Parathyroid adenoma (tissue), 2 donors: Measurements from ENCODE around the gene YAP1.
A peak's percentile ranks its signal among the peaks of the same experiment; 100 is the strongest.

ENCODE experiments used
- H2AFZ ChIP-seq: fragments of 300-600 bp; sonication (generic); one replicate; pipeline ENCODE4 v1.7.0; 2017; ENCODE audit warnings: antibody characterized with exemption, mild to moderate bottlenecking
- H3K27ac ChIP-seq: fragments of 300-600 bp; sonication (generic); one replicate; pipeline ENCODE4 v1.7.0; 2017
- H3K27me3 ChIP-seq: fragments of 300-600 bp; sonication (generic); one replicate; pipeline ENCODE4 v1.7.0; 2017; ENCODE audit warnings: low read length; ENCODE audit not compliant: control insufficient read depth, insufficient read depth
- H3K36me3 ChIP-seq: fragments of 300-600 bp; sonication (generic); one replicate; pipeline ENCODE4 v1.7.0; 2017; ENCODE audit warnings: low read length; ENCODE audit not compliant: control insufficient read depth, insufficient read depth
- H3K4me1 ChIP-seq: fragments of 300-600 bp; sonication (generic); one replicate; pipeline ENCODE4 v1.7.0; 2017; ENCODE audit warnings: control low read depth
- H3K4me2 ChIP-seq: fragments of 300-600 bp; sonication (generic); one replicate; pipeline ENCODE4 v1.7.0; 2017; ENCODE audit warnings: low read length
- H3K4me3 ChIP-seq: fragments of 300-600 bp; sonication (generic); one replicate; pipeline ENCODE4 v1.7.0; 2017; ENCODE audit warnings: low read depth, low read length
- H3K79me2 ChIP-seq: fragments of 300-600 bp; sonication (generic); one replicate; pipeline ENCODE4 v1.7.0; 2017; ENCODE audit warnings: control low read depth
- H3K9ac ChIP-seq: fragments of 300-600 bp; sonication (generic); one replicate; pipeline ENCODE4 v1.7.0; 2017; ENCODE audit warnings: mild to moderate bottlenecking
- H3K9me3 ChIP-seq: fragments of 300-600 bp; sonication (generic); one replicate; pipeline ENCODE4 v1.7.0; 2017; ENCODE audit warnings: low read length; ENCODE audit not compliant: control insufficient read depth
- CTCF ChIP-seq: fragments of 300-600 bp; sonication (generic); IDR thresholded peaks from one replicate; pipeline ENCODE4 v1.7.0; 2017; ENCODE audit warnings: antibody characterized with exemption, mild to moderate bottlenecking
- donor health status: primary hyperparathyroidism.

Gene YAP1

GRCh38 chr11:102085864-102086551 lies 24.2 kb upstream of the YAP1 start:
- H3K4me2 ChIP-seq = no peak overlapping the region
- no peaks in the 10 kb centered on the region for H3K36me3 ChIP-seq
- no peaks in the 10 kb centered on the region for H3K27me3 ChIP-seq
- no peak overlapping the region for H2AFZ ChIP-seq
- H3K4me1 ChIP-seq = no peaks in the 10 kb centered on the region
- no peak for TF ChIP-seq CTCF
- no peak overlapping the region for H3K27ac ChIP-seq
- no peaks in the 10 kb centered on the region for H3K9me3 ChIP-seq
- H3K9ac ChIP-seq = no peak overlapping the region
- H3K4me3 ChIP-seq = no peak overlapping the region
- no peaks in the 10 kb centered on the region for H3K79me2 ChIP-seq

- no peak overlapping the region for H3K4me2 ChIP-seq
- no peaks in the 10 kb centered on the region for H3K36me3 ChIP-seq
- H2AFZ ChIP-seq = no peak overlapping the region
- H3K9me3 ChIP-seq = no peaks in the 10 kb centered on the region
- H3K4me3 ChIP-seq = no peak overlapping the region
- H3K27ac ChIP-seq = no peak overlapping the region
- H3K9ac ChIP-seq = no peak overlapping the region
- H3K79me2 ChIP-seq = no peaks in the 10 kb centered on the region
- no peak for TF ChIP-seq CTCF
- no peaks in the 10 kb centered on the region for H3K4me1 ChIP-seq
- no peaks in the 10 kb centered on the region for H3K27me3 ChIP-seq
Observed at GRCh38 chr11:102097186-102097585, 13.1 kb upstream of the YAP1 start.

- Histone ChIP-seq H3K79me2 (no peaks in the 10 kb centered on the region), H3K4me2 (no peak overlapping the region), H3K36me3 (no peaks in the 10 kb centered on the region), H3K27ac (no peak overlapping the region), H3K9ac (no peak overlapping the region), H3K27me3 (no peaks in the 10 kb centered on the region), H3K9me3 (no peaks in the 10 kb centered on the region), H3K4me1 (no peaks in the 10 kb centered on the region), H2AFZ (no peak overlapping the region), H3K4me3 (no peak overlapping the region)
- TF ChIP-seq CTCF = no peak
Observed at GRCh38 chr11:102099755-102100154, 10.5 kb upstream of the YAP1 start.

GRCh38 chr11:102108734-102109440 lies 1.4 kb upstream of the YAP1 start:
- H3K27me3 ChIP-seq = no peaks in the 10 kb centered on the region
- H3K36me3 ChIP-seq = no peaks in the 10 kb centered on the region
- H3K79me2 ChIP-seq = no peaks in the 10 kb centered on the region
- no peak for TF ChIP-seq CTCF
- no peak overlapping the region for H2AFZ ChIP-seq
- no peak overlapping the region for H3K9ac ChIP-seq
- no peak overlapping the region for H3K4me3 ChIP-seq
- H3K4me2 ChIP-seq = no peak overlapping the region
- no peaks in the 10 kb centered on the region for H3K4me1 ChIP-seq
- H3K27ac ChIP-seq = no peak overlapping the region
- no peaks in the 10 kb centered on the region for H3K9me3 ChIP-seq

GRCh38 chr11:102110761-102111010 lies 439 bp downstream of the YAP1 start:
- H3K4me1 ChIP-seq = no peaks in the 10 kb centered on the region
- H3K27ac ChIP-seq = peak overlapping the region; percentile 83
- H2AFZ ChIP-seq = peak overlapping the region; percentile 81
- peak overlapping the region; percentile 66 for H3K4me3 ChIP-seq
- H3K9ac ChIP-seq = no peak overlapping the region
- no peaks in the 10 kb centered on the region for H3K79me2 ChIP-seq
- H3K27me3 ChIP-seq = no peaks in the 10 kb centered on the region
- TF ChIP-seq CTCF = no peak
- H3K9me3 ChIP-seq = no peaks in the 10 kb centered on the region
- H3K36me3 ChIP-seq = no peaks in the 10 kb centered on the region
- H3K4me2 ChIP-seq = peak overlapping the region; percentile 37
